Brain microvascular endothelial cell (primary cell): ENCODE measurements around the gene CNIH3.

ENCODE experiments used
- DNase-seq: peaks from one replicate; pipeline ENCODE4 v3.0.0-alpha.2; 2020
- H3K27ac ChIP-seq: fragments of 250-450 bp; sonication (Bioruptor Pico); 2 replicates; pipeline ENCODE4 v1.5.1; 2020; ENCODE audit warnings: mild to moderate bottlenecking, moderate library complexity
- H3K27me3 ChIP-seq: fragments of 250-450 bp; sonication (Bioruptor Pico); replicated peaks from 2 replicates; pipeline ENCODE4 v1.5.1; 2020; ENCODE audit warnings: mild to moderate bottlenecking
- H3K36me3 ChIP-seq: fragments of 250-450 bp; sonication (Bioruptor Pico); replicated peaks from 2 replicates; pipeline ENCODE4 v1.5.1; 2020; ENCODE audit warnings: mild to moderate bottlenecking
- H3K4me3 ChIP-seq: 2 replicates; pipeline ENCODE4 v1.5.1; 2011; ENCODE audit warnings: low read depth, mild to moderate bottlenecking, control low read depth, low read length, moderate library complexity
- CTCF ChIP-seq: IDR thresholded peaks from 2 replicates; pipeline ENCODE4 v1.5.1; 2011; ENCODE audit warnings: low read depth, mild to moderate bottlenecking, moderate library complexity, low read length, control low read depth, inconsistent platforms; ENCODE audit errors: missing control alignments
- in situ Hi-C: cut with HindIII; loops from 2 replicates; pipeline ENCODE4 v1.10.0; 2017; ENCODE audit warnings: low sequenced_read_pairs, low pct_ligation_motif_present

Gene CNIH3

GRCh38 chr1:224714553-224714952 lies 98.4 kb downstream of the CNIH3 start:
- no peak for DNase-seq
- H3K27me3 ChIP-seq = no peaks in the 10 kb centered on the region
- H3K36me3 ChIP-seq = no peaks in the 10 kb centered on the region
- no peak for TF ChIP-seq CTCF
- no peak overlapping the region for H3K27ac ChIP-seq
- no peak overlapping the region for H3K4me3 ChIP-seq
- in situ Hi-C loops = no loop called here

- in situ Hi-C loops = no loop called here
- Histone ChIP-seq H3K36me3 (no peaks in the 10 kb centered on the region), H3K27me3 (no peaks in the 10 kb centered on the region), H3K27ac (no peak overlapping the region), H3K4me3 (no peak overlapping the region)
- TF ChIP-seq CTCF = no peak
- DNase-seq = no peak
Observed at GRCh38 chr1:224718470-224719053, 102.4 kb downstream of the CNIH3 start.

- Histone ChIP-seq H3K27ac (no peak overlapping the region), H3K36me3 (no peaks in the 10 kb centered on the region), H3K27me3 (no peaks in the 10 kb centered on the region), H3K4me3 (no peak overlapping the region)
- no peak for TF ChIP-seq CTCF
- no peak for DNase-seq
- in situ Hi-C loops = no loop called here
Observed at GRCh38 chr1:224719716-224720115, 103.6 kb downstream of the CNIH3 start.

DNA sequence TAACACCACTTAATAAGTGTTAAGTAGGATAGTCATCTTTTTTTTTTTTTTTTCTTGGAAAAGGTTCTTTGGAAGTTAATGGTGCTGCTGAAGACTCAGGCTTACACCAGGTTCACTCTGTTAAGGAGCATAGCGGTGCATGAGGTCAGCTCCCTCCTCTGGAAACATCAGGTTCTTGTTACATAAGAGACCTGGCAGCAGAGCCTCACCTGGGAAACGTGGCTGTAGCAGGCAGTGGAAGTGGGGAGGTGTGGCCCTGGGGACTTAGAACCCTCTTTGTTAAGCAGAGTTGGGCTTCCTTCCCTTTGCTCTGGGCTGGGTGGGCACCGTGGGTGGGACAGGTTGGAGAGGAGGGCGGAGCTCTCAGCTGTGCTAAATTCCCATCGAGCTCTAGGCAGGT lies 104.1 kb downstream of the CNIH3 start:
- Histone ChIP-seq H3K27me3 (no peaks in the 10 kb centered on the region), H3K4me3 (no peak overlapping the region), H3K36me3 (no peaks in the 10 kb centered on the region), H3K27ac (no peak overlapping the region)
- no peak for DNase-seq
- in situ Hi-C loops = no loop called here
- TF ChIP-seq CTCF = no peak

GRCh38 chr1:224721000-224721399 lies 104.9 kb downstream of the CNIH3 start:
- no peak overlapping the region for H3K27ac ChIP-seq
- DNase-seq = no peak
- in situ Hi-C loops = no loop called here
- H3K36me3 ChIP-seq = no peaks in the 10 kb centered on the region
- no peak overlapping the region for H3K4me3 ChIP-seq
- TF ChIP-seq CTCF = no peak
- no peaks in the 10 kb centered on the region for H3K27me3 ChIP-seq

GRCh38 chr1:224722838-224723237 lies 106.7 kb downstream of the CNIH3 start:
- Histone ChIP-seq H3K27ac (no peak overlapping the region), H3K4me3 (no peak overlapping the region), H3K27me3 (no peaks in the 10 kb centered on the region), H3K36me3 (no peaks in the 10 kb centered on the region)
- DNase-seq = no peak
- TF ChIP-seq CTCF = no peak
- in situ Hi-C loops = no loop called here
